ENCODE measurements around the gene DNAH14.
"Not testable (repeated sequence)": the region's sequence is repeated elsewhere in the genome, so short reads cannot be mapped to it uniquely, and the experiment has no call there.

GRCh38 chr1:225036441-225036840, 107.0 kb downstream of the DNAH14 start:
- TF ChIP-seq JUN (IDR thresholded peaks at IDR 0.05); CTCF (IDR thresholded peaks at IDR 0.05); RCOR1 (IDR thresholded peaks at IDR 0.05; ENCODE audit: low read depth, low read length); REST (IDR thresholded peaks at IDR 0.05); NR3C1 (IDR thresholded peaks at IDR 0.05); POLR2AphosphoS2 (conservative IDR thresholded peaks at IDR 0.05; ENCODE audit: low read length); RAD21 (conservative IDR thresholded peaks at IDR 0.05 in 1 of 2, IDR thresholded peaks at IDR 0.05 in 1 of 2); HDAC2 (IDR thresholded peaks at IDR 0.05); FOXS1 (CRISPR knock-in tag; IDR thresholded peaks at IDR 0.05); POLR2A (IDR thresholded peaks at IDR 0.05; ENCODE audit: low read length): not testable (repeated sequence)

Measured in A549 (cell line).